CD4-positive, alpha-beta T cell treated with Interleukin-15 for 1 hour (primary cell): Measurements from ENCODE around the gene PCDH12.
"Not testable (repeated sequence)": the region's sequence is repeated elsewhere in the genome, so short reads cannot be mapped to it uniquely, and the experiment has no call there.

Experiments
- DNase-seq: peaks from one replicate; pipeline ENCODE4 v3.0.0-alpha.2; 2020

The PCDH12 gene

DNA sequence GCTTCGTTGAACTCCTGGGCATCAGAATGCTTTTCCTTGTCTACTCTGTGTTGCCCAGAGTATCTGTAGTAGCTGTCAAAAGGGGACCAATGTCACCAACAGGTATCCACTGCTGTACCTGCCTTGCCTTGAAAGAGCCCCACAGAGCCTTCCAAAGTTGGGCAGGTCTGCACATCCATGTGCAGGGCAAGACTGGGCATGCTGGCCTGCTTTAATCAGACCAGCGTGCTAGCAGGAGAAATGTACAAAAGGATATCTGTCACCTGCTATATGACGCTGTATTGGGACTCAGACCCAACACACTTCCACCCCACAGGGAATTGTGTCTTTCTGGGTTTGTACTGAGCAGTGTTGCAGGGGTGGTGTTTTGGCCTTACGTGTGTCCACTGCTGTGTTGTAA, 22.5 kb downstream of the PCDH12 start:
- DNase-seq = no peak

DNA sequence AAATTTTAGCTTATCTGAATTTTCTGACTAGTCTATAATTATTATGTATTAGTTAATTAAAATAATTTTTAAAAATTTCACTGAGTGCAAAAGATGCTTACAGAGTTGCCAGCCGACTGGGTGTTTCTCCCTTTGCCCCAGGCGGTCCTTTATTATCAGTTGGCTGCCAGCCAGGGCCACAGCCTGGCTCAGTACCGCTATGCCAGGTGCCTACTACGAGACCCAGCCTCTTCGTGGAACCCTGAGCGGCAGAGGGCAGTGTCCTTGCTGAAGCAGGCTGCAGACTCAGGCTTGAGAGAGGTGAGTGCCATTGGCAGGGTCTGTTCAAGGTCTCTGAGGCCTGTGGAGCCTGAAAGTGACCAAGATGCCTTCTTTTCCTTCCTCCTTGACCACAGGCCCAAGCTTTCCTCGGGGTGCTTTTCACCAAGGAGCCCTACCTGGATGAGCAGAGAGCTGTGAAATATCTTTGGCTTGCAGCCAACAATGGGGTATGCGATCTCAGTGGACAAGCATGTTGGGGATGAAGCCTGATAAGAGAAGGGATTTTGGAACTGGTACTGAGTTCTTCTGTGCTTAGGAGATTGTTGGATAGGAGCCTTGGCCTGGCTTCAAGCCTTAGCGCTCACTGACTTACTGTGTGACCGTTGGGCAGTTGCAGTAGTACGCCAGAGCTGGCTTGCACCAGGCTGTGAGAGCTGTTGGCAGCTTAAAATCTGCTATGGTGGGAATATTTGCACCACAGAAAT, 23.7 kb downstream of the PCDH12 start:
- no peak for DNase-seq

DNA sequence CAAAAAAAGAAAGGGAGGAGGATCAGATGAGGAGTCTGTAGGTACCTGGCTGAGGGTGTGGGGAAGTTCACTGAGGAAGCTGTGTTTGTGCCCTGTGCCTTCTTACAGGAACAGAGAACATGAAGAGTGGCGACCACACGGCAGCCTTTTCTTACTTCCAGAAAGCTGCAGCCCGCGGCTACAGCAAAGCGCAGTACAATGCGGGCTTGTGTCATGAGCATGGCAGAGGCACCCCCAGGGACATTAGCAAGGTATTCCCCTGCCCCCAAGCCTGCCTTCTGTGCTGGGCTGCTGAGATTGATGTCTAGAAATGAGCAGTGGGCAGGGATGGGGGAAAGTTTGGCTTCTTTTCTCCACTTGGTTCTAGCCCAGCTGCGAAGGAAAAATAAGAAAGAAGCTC, 24.9 kb downstream of the PCDH12 start:
- no peak for DNase-seq

DNA sequence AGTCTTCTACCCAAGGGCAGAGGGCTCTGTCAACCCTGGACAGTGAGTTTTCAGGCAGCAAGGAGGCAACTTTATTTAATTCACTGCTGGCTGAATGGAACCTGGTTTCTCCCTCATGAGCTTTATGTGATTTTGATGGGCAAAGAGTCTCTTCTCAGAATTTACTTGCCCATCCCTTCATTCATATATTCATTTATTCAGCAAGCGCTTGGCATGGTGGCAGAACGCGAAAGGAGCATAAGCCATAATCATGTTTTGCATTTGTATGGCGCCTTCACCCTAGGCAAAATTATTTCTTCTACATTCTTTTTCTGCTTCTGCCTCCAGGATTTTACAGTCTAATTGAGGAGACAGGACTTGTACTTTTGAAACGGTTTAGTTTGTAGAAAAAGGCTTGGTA, 26.3 kb downstream of the PCDH12 start:
- DNase-seq = no peak

DNA sequence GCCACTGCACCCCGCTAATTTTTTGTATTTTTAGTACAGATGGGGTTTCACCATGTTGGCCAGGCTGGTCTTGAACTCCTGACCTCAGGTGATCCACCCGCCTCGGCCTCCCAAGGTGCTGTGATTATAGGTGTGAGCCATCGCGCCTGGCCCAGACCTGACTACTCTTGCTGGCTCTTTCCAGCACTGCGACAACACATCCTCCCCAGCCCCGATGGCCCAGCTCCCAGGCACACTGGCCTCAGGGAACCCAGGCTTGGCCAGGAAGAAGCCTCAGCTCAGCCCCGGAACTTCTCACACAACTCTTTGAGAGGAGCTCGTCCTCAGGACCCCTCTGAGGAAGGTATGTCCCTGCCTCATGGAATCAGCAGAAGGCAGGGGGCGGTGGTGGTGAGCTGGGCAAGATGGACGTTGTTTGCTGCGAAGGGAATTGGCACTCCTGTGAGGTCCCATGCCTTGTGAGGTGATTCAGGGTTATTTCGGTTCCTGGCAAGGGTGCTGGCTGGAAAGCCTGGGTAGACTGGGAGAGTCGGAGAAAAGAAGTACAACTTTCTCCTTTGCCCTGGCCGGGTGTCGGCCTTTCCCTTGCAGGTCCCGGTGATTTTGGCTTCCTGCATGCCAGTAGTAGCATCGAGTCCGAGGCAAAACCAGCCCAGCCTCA, 28.5 kb downstream of the PCDH12 start:
- DNase-seq = no peak

DNA sequence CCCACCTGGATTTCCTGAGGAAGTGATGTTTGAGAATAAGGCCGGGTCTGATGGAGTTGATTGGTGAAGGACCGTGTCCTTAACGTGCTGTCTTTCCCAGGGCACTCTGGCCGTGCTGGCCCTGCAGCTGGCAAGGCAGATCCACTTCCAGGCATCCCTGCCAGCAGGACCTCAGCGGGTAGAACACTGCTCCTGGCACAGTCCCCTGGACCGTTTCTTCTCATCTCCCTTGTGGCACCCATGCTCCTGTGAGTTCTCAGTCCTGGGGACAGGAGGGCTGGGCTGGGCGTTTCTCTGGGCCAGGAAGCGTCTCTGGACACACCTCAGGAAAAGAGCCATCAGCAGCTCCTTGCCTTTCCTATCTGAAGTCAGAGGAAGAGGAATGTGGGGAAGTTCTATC, 30.0 kb downstream of the PCDH12 start:
- no peak for DNase-seq

DNA sequence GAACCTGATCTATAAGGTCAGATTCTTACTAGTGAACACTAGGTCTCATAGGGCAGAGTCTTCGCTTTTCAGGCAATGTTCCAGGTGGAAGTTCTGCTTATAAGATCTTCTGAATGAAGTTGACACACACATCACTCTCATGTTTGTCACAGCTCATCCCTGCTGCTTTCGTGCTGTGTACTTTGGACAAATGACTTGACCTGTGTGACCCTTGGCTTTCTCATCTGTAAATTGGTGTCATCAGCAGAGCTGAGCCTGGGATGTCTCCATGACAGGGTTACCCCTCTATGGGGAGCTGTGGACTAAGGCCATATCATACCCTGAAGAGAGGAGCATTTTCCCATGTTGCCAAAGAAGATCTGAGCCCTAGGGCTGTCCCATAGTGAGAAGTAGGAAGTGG, 31.6 kb downstream of the PCDH12 start:
- DNase-seq = no peak

DNA sequence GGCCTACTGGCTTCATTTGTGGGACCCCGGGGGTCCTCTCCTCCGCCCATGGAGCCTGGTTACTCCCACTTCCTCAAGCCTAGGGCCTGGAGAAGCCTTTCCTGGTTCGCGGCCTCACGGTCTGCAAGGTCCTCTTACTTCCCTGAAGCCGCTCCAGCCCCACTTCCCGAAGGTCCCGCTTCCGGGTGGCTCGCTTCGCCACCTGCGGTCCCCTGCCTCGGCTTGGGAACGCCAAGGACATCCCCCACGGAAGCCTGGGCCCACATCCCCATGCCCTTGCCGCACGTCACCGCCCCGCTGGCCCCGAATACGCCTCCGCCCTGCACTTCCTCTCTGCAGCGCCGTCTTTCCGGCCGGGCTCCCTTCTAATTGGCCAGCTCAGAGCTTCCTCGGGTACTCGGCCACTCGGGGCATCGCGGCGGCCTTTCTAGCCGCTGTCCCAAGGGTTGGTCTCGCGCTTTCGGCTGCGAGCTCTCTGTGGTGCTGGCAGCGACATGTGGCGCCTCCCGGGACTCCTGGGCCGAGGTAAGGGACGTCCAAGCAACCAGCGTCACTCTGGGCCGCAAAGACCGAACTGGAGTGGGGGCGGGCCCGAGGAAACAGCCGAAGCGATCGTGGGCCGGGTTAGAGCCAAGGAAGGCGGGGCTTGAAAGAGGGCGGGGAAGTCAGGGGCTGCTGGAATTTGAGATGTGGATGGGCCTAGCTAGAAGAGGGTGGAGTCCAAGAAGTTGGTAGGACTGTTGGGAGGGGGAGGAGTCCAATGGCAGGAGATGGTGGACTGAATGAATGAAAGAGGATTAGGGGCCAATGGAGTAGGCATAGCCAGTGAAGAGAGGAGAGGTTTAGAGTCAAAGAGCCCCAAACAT, 34.3 kb downstream of the PCDH12 start, which contains the start of gene DELE1:
Gene DELE1 (plus strand): TSS at position 424 of the 866 bp plus-strand sequence. CDS start 71 bp downstream, at position 495.
- DNase-seq = peak; percentile 89

DNA sequence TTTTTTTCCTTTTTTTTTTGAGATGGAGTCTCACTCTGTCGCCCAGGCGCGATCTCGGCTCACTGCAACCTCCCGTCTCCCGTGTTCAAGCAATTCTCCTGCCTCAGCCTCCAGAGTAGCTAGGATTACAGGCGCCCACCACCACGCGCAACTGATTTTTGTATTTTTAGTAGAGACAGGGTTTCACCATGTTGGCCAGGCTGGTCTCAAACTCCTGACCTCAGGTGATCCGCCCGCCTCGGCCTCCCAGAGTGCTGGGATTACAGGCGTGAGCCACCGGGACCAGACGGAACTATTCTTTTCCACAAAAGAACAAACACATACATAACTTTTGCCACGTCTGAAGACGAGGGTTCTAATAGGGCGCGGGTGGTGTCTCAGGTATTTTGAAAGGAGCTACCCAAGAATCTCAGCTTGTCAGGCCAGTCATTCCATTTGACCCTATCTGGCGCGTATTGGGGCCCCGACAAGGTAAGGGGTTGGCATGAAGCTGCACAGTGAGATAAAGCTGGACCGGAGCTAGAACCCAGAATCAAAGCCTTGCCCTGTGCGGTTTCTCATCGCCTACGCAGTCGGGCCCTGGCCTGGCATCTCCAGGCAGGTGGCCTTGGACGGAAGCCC, 35.1 kb downstream of the PCDH12 start:
- not testable (repeated sequence) for DNase-seq

DNA sequence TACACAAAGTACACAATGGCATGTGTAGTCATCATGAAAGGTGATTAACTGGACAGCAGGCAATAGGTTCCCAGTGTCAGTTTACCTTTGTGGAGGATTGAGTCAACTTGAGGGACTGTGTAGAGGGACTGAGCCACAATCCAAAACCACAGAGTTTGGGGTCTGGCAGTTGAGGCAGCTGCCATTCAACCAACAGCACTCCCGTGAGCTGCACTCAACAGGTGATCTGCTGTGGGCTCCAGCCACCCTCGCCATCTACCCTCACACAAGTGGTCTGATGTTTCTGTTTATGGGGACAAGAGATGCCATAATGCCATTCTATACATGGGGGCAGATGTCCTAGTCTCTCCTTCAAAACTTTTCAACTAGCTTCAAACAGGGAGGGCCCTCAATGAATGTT, 37.2 kb downstream of the PCDH12 start:
- DNase-seq = no peak

DNA sequence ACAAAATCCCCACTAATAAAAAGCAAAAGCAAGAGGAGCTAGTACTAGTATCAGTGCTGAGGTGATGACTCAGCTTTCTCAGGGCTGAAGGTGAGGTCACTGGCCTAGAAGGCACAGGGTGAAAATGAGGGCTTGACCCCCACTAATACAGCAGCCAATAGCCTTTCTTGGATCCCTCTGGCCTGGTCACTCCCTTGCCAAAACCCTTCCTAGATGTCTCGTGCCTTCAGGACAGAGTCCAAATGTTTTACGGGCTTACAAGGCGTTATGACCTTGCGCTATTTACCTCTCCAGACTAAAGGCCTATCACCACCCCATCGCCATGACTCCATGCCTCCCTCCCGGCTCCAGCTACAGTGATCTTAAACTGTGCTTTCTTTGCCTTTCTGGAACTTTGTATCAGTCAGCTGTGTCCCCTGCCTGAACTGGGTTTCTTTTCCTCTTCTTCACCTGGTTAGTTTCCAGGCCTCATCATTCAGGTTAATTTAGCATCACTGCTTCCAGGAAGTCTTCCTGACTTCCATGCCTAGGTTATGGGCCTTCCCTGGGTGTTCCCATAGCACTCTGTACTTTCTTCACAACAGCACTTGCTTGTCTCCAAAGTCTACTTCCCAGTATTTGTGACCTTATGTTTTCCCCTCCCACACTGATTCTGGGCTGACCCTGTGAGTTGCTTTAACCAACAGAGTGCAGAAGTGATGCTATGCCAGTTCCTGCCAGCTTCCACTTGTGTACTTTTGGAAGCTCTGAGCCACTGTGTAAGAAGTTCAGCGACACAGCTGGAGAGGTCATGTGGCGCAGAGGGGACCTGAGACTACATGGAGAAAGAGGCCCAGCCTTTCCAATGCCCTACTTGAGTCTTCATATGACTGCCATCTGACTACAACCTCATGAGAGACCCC, 38.5 kb downstream of the PCDH12 start:
- no peak for DNase-seq

DNA sequence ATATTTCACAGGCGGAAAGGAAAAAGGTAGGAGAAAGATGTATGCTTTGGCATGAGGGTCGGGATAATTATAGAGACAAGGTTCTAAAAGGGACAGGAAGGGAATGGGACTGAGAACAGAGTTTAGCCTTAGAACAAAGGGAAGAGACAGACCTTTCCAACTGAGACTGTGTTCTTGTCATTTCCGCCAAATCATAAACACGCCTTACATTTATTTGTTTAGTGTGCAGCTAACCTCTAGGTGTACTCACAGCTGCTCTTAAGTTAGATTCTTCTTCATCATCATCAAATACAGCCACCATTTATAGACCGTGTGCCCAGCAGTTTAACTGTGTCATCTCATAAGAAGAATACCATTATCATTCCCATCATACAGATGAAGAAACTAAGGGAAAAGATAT, 40.2 kb downstream of the PCDH12 start:
- no peak for DNase-seq

DNA sequence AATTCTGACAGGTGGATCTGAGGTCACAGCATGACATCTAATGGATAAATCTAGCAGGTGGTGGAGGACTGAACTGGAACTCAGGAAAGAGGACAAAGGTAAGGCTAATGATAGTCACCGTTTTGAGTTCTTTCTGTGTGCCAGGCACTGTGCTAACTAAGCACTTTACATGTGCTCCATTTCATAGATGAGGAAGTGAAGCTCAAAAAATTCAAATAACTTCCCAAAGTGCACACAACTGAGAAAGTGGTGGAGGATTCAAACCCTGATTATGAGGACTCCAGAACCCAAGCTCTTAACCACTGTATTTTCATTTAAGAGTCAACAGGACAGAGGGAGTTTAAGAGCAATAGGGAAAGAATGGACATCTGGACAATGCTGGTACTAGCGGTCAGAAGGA, 41.5 kb downstream of the PCDH12 start:
- no peak for DNase-seq

DNA sequence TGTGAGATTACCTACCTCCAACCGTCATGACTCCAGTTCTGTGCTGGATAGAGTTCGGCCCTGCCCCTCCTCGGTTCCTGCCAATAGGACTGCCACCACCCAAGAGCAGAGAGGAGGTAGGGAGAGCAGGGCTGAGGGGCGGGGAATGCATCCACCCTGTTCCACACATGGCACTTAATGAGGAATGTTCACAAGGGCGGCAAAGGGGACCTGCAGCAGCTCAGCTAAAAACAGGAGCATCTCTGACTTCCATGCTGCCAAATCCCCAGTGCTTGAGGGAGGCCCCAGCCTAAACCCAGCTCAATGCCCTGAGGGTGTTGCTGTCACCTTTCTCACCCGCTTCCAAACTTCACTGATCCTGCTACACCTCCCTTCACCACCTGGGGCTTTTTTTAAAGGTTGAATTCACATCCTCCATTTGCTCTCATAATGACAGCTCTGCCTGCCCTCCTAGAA, 42.1 kb downstream of the PCDH12 start:
- no peak for DNase-seq

DNA sequence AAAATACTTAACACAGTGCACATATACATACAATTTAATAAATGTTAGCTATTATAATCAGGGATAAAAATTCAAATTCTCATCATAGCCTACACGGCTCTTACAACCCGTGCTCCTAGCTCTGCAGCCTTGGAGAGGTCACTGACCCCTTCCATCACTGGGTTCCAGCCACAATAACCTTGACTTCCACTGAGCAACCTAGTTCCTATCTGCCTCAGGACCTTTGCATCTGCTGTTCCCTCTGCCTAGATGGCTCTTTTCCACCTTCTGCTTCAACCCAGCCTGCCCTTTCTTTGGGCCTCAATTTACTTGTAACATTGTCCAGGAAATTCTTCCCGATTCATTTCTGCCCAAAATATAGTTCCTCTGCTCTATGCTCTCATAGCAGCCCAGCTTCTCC, 43.2 kb downstream of the PCDH12 start:
- DNase-seq = no peak

DNA sequence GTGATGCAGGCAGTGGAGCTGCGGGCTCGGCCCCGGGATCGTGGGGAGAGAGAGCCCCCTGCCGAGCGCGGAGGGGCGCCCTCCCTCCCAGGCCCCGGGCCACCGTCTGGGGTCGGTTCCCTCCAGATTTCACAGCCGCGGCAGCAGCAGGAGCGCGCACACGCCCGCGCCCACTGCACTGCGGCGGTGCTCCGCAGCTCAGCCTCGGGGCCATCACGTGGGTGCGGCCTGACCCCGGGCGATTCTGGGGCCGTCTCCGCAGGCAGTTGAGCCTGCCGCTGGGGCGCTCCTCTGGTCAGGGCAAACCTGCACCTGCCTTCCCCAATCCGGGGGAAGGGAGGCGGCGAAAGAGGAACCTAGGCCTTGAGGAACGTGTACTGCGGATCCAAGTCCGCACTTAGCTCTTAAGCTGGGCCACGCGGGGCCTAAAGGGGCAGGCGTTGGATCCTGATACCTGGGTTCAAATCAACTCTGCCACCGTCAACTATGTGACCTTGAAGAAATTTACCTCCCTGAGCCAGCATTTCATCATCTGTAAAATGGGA, 43.7 kb downstream of the PCDH12 start:
- DNase-seq = peak; percentile 52

DNA sequence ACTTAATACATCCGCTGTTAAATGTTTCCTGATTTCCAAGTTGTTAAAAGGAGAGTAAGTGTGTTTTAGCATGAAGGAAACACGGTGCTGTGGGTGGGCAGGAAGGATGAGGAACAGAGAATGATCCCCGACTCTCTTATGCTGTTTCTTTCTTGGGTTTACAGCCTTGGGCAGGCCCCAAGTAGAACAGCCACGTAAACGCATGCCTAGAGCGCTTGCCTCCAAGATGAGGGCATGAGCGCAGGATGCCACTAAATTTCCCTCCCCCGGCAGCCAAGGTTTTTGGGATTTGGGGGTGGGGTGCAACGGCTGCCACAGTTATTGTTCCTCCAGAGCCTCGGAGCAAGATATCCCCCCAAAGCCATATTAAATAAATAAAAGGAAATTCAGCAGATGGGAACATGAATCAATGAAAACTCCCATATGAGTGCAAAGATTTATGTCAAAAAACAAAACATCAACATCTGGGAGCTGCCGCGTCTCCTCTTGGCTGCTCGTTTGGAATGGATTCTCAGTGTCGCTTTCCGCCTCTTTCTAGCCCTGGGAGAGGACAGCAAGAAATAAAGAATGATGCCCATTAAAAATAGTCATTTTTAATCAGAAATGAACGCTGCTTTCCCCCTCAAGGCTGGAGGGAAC, 44.3 kb downstream of the PCDH12 start:
- no peak for DNase-seq

DNA sequence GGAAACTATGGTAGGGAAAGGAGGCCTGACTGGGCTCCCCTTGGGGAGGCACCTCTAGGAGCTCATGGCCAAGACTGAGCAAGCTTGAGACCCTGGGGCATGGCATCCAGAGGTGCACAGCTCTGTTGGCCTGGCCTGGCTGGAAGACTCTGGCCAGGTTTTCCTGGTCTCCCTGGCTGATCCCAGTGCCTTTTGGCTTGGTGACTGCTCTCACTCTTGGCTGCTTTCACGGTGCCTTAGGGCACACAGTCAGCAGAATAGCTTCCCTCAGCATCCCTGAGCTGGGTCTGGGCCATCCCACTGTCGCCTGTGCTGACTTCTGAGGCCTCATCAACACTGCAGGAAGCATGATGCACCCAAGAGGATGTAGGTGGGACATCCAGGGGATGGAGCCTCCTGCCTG, 47.7 kb downstream of the PCDH12 start:
- DNase-seq = no peak

DNA sequence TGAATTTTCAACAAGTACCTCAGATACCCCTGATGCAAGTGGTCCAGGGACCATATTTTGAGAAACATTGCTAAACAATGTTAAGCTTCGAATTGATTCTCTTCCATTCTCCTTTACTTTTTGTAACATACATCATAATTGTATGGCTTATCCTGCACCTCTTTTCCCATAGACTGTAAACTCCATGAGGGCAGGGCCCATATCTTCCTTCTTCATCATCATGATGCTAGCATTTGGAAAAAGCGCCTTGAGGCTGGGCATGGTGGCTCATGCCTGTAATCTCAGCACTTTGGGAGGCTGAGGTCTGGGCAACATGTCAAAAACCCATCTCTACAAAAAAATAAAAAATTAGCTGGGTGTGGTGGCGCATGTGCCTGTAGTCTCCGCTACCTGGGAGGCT, 48.8 kb downstream of the PCDH12 start:
- DNase-seq = no peak

DNA sequence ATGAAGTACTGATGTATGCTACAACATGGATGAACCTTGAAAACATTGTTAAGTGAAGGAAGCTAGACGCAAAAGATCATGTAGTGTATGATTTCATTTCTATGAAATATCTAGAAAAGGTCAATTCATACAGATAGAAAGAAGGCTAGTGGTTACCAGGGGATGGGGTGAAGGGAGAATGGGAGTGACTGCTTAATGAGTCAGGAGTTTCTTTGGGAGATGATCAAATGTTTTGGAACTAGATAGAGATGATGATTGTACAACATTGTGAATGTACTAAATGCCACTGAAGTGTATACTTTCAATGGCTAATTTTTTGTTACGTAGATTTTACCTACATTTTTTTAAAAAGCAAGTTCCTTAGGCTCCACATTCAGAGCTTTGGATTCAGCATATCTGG, 49.2 kb downstream of the PCDH12 start:
- no peak for DNase-seq

DNA sequence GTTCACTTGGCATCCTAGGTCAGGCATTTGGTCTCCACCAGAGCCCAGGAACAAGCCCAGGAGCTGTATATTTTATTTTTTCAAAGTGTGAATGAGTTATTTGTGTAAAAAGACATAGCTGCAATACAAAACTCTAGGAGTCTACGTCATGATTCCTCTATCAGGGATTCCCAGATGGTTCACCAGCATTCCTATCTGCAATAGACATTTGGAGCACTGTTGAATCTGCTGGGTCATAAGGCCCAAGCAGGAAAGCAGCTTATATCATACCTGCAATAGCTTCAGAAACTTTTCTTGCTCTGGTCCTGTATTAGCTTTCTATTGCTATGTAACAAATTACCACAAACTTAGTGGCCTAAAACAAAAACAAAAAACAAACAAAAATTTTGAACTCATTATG, 51.0 kb downstream of the PCDH12 start:
- DNase-seq = no peak
